Astrocyte (in vitro differentiated cells and primary cell): ENCODE results near the gene PLD3. TPM values are rescaled to one million over a fixed set of nuclear protein-coding genes. Genes with fewer than 3 reads are reported as not detected.

ENCODE experiments used
- DNase-seq: peaks from one replicate; pipeline ENCODE4 v3.0.0-alpha.2; 2010; ENCODE audit warnings: low read depth
- FAIRE-seq: peaks from 2 replicates; lab custom pipeline; 2011; peaks lifted over from hg19 to GRCh38; lab: Jason Lieb, UNC
- H2AFZ ChIP-seq: 2 replicates; pipeline ENCODE4 v1.6.0; 2012; ENCODE audit warnings: low read depth, low read length, inconsistent platforms
- H3K27ac ChIP-seq: 2 replicates; pipeline ENCODE4 v1.5.1; 2011; ENCODE audit warnings: low read depth, low read length, inconsistent platforms
- H3K27me3 ChIP-seq: 2 replicates; pipeline ENCODE4 v1.6.0; 2011; ENCODE audit warnings: low read length, inconsistent platforms; ENCODE audit not compliant: insufficient read depth
- H3K36me3 ChIP-seq: 2 replicates; pipeline ENCODE4 v1.5.1; 2011; ENCODE audit warnings: low read length, inconsistent platforms; ENCODE audit not compliant: insufficient read depth
- H3K4me1 ChIP-seq: 2 replicates; pipeline ENCODE4 v1.5.1; 2011; ENCODE audit warnings: low read length, inconsistent platforms; ENCODE audit not compliant: insufficient read depth
- H3K4me2 ChIP-seq: 2 replicates; pipeline ENCODE4 v1.6.0; 2012; ENCODE audit warnings: low read length, inconsistent platforms
- H3K4me3 ChIP-seq: 2 replicates; pipeline ENCODE4 v1.5.1; 2011; ENCODE audit warnings: low read depth, mild to moderate bottlenecking, low read length, inconsistent platforms; ENCODE audit not compliant: insufficient read depth
- H3K79me2 ChIP-seq: 2 replicates; pipeline ENCODE4 v1.6.0; 2012; ENCODE audit warnings: mild to moderate bottlenecking, low read length, inconsistent platforms; ENCODE audit not compliant: insufficient read depth
- H3K9ac ChIP-seq: 2 replicates; pipeline ENCODE4 v1.6.0; 2012; ENCODE audit warnings: mild to moderate bottlenecking, low read length, inconsistent platforms
- H3K9me3 ChIP-seq: 2 replicates; pipeline ENCODE4 v1.5.1; 2012; ENCODE audit warnings: low read depth, mild to moderate bottlenecking, low read length, inconsistent platforms; ENCODE audit not compliant: insufficient read depth
- H4K20me1 ChIP-seq: 2 replicates; pipeline ENCODE4 v1.6.0; 2012; ENCODE audit warnings: low read length, inconsistent platforms; ENCODE audit not compliant: insufficient read depth
- H3K27ac Mint-ChIP-seq: one replicate; pipeline ENCODE4 v1.8.0; 2021; ENCODE audit warnings: mild to moderate bottlenecking, mixed read lengths; ENCODE audit not compliant: unreplicated experiment
- H3K27me3 Mint-ChIP-seq: one replicate; pipeline ENCODE4 v1.8.0; 2021; ENCODE audit warnings: low read depth, mixed read lengths; ENCODE audit not compliant: unreplicated experiment
- H3K36me3 Mint-ChIP-seq: one replicate; pipeline ENCODE4 v1.8.0; 2021; ENCODE audit warnings: low read depth, mixed read lengths; ENCODE audit not compliant: unreplicated experiment
- H3K4me1 Mint-ChIP-seq: one replicate; pipeline ENCODE4 v1.8.0; 2021; ENCODE audit warnings: low read depth, mixed read lengths; ENCODE audit not compliant: unreplicated experiment
- H3K4me3 Mint-ChIP-seq: one replicate; pipeline ENCODE4 v1.8.0; 2021; ENCODE audit warnings: mild to moderate bottlenecking, moderate library complexity, mixed read lengths; ENCODE audit not compliant: unreplicated experiment
- H3K9me3 Mint-ChIP-seq: one replicate; pipeline ENCODE4 v1.8.0; 2021; ENCODE audit warnings: mild to moderate bottlenecking, mixed read lengths; ENCODE audit not compliant: unreplicated experiment
- CTCF ChIP-seq: IDR thresholded peaks from 2 replicates; pipeline ENCODE4 v1.5.1; 2011; ENCODE audit warnings: low read depth, mild to moderate bottlenecking, inconsistent platforms, low read length, moderate library complexity; ENCODE audit not compliant: insufficient read depth
- EZH2 ChIP-seq: IDR thresholded peaks from 2 replicates; pipeline ENCODE4 v1.6.1; 2012; ENCODE audit warnings: mild to moderate bottlenecking, low read length, inconsistent platforms; ENCODE audit not compliant: insufficient read depth
- total RNA-seq: library from RNA; stranded (reverse); gene quantifications from 2 replicates; pipeline ENCODE4 v1.2.1, GENCODE V29; 2021

PLD3 gene
- total RNA-seq, 1 donor from 2014 or later, result 728 TPM

GRCh38 chr19:40411125-40411842 is 62.8 kb downstream of the PLD3 start:
- no peaks in the 10 kb centered on the region for H3K27me3 ChIP-seq
- H3K4me3 ChIP-seq, result no peak overlapping the region
- Mint-ChIP-seq H3K4me1 (peaks cover 1% of the 10 kb centered on the region), H3K4me3 (no peak overlapping the region), H3K36me3 (no peaks in the 10 kb centered on the region), H3K9me3 (no peaks in the 10 kb centered on the region), H3K27me3 (peaks cover 2% of the 10 kb centered on the region), H3K27ac (no peak overlapping the region)
- H3K9ac ChIP-seq, result no peak overlapping the region
- DNase-seq (no peak), FAIRE-seq (no peak)
- no peaks in the 10 kb centered on the region for H3K79me2 ChIP-seq
- no peaks in the 10 kb centered on the region for H4K20me1 ChIP-seq
- no peak overlapping the region for H3K27ac ChIP-seq
- TF ChIP-seq CTCF (no peak), EZH2 (no peak)
- H3K36me3 ChIP-seq, result no peaks in the 10 kb centered on the region
- H3K4me2 ChIP-seq, result no peak overlapping the region
- no peaks in the 10 kb centered on the region for H3K9me3 ChIP-seq
- no peak overlapping the region for H2AFZ ChIP-seq
- H3K4me1 ChIP-seq, result peaks cover 4% of the 10 kb centered on the region

GRCh38 chr19:40411958-40412499 is 63.5 kb downstream of the PLD3 start:
- Mint-ChIP-seq H3K4me1 (peaks cover 1% of the 10 kb centered on the region), H3K9me3 (no peaks in the 10 kb centered on the region)
- DNase-seq, result no peak

More at GRCh38 chr19:40411958-40412499, 63.5 kb downstream of the PLD3 start:
- Histone ChIP-seq H3K27me3 (no peaks in the 10 kb centered on the region), H2AFZ (no peak overlapping the region), H3K9me3 (no peaks in the 10 kb centered on the region), H3K27ac (no peak overlapping the region), H3K4me2 (no peak overlapping the region), H3K79me2 (no peaks in the 10 kb centered on the region), H4K20me1 (no peaks in the 10 kb centered on the region), H3K36me3 (no peaks in the 10 kb centered on the region), H3K4me1 (peaks cover 9% of the 10 kb centered on the region), H3K9ac (no peak overlapping the region), H3K4me3 (no peak overlapping the region)
- Mint-ChIP-seq H3K36me3 (no peaks in the 10 kb centered on the region), H3K27ac (no peak overlapping the region), H3K4me3 (no peak overlapping the region), H3K27me3 (peaks cover 2% of the 10 kb centered on the region)
- FAIRE-seq, result no peak
- TF ChIP-seq EZH2, result no peak
- no peak for TF ChIP-seq CTCF
